ENCODE results near the gene TXNRD2. TPM values are rescaled to one million over a fixed set of nuclear protein-coding genes. Genes with fewer than 3 reads are reported as not detected.

Gene TXNRD2
- total RNA-seq, 2 donors from 2014 or later: 29.9 to 34.3 TPM

DNA sequence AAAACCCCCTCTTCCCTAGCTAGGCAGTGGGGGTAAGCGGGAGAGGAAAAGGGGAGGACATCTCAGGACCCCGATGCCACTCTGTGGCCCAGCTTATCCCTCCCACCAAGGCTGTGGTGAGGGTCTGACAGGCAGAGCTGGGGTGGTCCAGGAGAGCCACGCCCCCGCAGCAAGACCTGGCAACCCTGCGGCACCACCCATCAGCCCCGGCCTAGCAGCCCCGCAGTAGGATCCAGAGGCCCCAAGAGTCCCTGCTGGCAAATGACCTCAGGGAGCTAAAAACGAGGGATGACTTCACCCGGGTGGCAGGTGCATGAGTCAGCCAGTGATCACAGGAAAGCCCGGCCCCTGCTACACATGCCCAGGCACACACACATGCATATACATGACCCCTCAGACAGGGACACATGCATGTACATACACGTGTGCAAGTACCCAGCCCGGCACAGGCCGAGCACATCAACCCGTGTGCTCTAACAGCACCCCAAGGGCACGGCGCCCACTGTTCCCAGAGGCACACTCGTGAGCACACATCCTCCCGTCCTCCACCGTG, 42.7 kb upstream of the TXNRD2 start:
- no peak for ATAC-seq
- no peak overlapping the region for H3K27ac Mint-ChIP-seq
- DNase-seq (ENCODE audit: low spot score): no peak
- no peaks in the 10 kb centered on the region for H3K36me3 Mint-ChIP-seq
- H3K9me3 Mint-ChIP-seq: no peaks in the 10 kb centered on the region
- H3K27me3 Mint-ChIP-seq: no peaks in the 10 kb centered on the region
- H3K4me1 Mint-ChIP-seq (ENCODE audit: low read depth in 2 of 2): peaks cover 0 to 7% of the 10 kb centered on the region in 2 donors
- no peak overlapping the region for H3K4me3 Mint-ChIP-seq

DNA sequence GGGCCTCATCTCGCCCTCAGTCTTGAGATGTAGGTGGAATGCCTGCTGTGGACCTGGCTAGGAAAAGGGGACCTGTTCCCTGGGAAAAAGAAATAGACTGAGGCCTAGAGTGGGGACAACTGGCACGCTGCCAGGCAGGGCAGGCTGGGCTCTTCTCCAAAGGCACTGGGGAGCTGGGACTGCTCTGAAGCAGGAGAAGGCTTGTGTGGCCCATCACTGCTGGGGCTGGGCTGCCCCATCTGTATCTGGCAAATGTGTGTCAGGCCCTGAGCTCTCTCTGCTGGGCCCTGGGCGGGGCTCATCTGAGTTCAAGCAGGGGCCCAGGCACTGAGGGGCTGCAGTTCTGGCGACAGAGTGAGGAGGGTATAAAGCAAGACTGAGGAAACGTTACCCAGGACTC, 42.1 kb upstream of the TXNRD2 start:
- no peak for DNase-seq (ENCODE audit: low spot score)
- Mint-ChIP-seq H3K4me3 (no peak overlapping the region), H3K27me3 (no peaks in the 10 kb centered on the region), H3K36me3 (no peaks in the 10 kb centered on the region), H3K9me3 (no peaks in the 10 kb centered on the region), H3K27ac (no peak overlapping the region), H3K4me1 (ENCODE audit: low read depth in 2 of 2) (peaks cover 0 to 7% of the 10 kb centered on the region in 2 donors)
- ATAC-seq: no peak

DNA sequence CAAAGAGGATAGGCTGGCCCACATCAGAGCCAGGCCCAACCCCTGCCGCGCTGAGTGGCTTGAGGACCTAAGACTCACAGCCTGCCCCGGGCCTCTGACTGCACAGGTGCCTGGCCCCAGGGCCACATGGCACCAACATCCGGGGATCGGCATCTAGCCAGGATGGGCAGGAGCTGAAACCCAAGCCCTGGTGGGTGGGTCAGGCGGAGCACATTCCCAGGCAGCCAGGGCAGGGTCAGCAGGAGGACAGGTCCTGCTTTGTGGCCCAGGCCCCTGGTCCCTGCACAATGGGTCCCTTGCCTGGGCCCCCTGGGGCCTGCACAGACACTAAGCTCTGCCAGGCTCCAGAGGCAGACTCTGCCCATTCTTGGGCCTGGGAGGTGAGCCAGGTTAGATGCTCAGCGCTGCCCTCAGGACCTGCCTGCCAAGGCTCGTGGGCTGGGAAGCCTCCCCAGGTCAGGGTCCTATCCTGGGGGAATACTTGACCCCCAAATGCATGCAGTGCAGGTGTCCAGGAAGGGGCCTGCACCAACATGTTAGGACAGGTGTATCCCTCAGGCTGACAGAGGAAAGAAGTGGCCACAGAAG, 41.5 kb upstream of the TXNRD2 start:
- H3K9me3 Mint-ChIP-seq: no peaks in the 10 kb centered on the region
- H3K4me1 Mint-ChIP-seq (ENCODE audit: low read depth in 2 of 2): peaks cover 0 to 7% of the 10 kb centered on the region in 2 donors
- H3K4me3 Mint-ChIP-seq: no peak overlapping the region
- ATAC-seq (no peak), DNase-seq (ENCODE audit: low spot score) (no peak)
- no peak overlapping the region for H3K27ac Mint-ChIP-seq
- no peaks in the 10 kb centered on the region for H3K36me3 Mint-ChIP-seq
- H3K27me3 Mint-ChIP-seq: no peaks in the 10 kb centered on the region

DNA sequence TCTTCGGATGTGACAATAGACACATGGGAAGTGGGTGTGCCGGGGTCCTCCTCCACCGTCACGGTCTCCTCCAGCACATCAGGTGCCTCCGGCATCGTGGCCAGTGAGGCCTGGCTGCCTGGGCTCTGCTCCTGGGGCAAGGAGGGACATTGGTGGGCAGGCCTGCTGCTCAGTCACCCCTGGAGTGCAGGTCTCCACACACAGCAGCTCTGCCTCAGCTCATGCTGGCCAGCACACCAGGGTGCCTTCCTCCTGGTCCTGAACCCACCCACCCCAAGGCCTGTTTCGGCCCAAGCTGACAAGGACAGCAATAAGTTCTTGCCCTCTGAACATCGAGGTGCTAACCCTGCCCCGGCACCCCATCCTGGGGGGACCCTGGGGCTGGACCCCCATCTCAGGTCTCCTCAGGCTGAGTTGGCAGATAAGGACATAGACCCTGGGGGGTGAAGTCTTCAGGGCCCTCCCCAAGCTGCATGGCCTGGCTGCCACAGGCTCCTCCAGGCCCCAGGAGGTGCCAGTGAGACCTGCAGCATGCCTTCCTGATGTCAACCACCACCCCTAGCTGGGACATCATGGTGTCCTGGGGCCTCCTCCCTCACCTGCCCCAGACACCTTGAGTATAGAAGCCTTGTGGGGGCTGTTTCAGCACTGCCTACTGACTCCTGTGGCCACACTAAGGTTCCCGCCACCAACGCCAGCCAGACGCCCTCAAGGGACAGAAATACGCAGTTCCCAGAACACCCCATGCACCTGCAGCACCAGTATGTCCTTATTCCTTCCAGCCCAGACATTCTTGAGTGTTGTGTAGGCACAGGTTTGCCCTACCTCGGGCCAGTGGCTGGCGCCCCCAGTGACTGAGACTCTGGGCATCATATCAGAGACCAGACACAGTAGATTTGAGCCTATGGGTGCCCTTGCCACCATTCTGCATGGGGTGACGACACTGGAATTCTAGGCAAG, 40.6 kb upstream of the TXNRD2 start:
- H3K36me3 Mint-ChIP-seq: no peaks in the 10 kb centered on the region
- H3K27me3 Mint-ChIP-seq: no peaks in the 10 kb centered on the region
- H3K4me3 Mint-ChIP-seq: no peak overlapping the region
- ATAC-seq (no peak), DNase-seq (ENCODE audit: low spot score) (no peak)
- peaks cover 0 to 7% of the 10 kb centered on the region in 2 donors for H3K4me1 Mint-ChIP-seq (ENCODE audit: low read depth in 2 of 2)
- H3K27ac Mint-ChIP-seq: no peak overlapping the region
- H3K9me3 Mint-ChIP-seq: no peaks in the 10 kb centered on the region

DNA sequence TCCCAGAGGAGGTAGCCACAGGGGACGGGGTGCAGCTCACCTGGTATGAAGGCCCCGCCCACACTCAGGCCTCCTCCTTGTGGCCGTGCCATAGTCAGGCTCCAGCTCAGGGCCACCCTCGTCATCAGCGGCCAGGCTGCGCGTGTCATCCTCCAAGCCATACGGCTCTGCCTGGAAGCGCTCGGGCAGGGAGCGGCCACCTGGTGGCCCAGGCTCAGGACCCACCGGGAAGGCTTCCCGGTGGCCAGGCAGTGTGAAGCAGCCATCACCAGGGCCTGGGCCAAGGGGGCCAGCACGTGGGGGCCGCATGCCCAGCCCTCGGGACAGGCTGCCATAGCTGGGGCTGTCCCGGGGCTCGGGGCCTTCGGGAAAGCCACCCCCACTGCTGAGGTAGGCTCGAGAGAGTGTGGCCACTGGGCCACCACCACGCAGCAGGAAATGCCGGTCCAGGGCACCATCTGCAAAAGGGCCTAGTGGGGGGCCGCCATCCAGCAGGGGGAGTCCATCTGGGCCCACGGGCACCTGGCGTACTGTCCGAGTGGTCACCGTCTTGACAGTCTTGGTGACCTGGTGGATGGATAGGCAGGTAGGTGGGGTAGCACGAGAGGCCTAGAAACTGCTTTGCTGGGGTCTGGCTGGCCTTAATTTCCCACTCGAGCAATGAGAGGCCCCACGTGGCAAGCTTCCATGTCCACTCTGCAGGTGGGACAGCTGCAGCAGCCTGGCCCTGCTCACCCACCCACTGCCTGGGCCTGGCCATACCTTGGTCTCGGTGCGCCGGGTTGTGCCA, 39.7 kb upstream of the TXNRD2 start:
- H3K36me3 Mint-ChIP-seq: no peaks in the 10 kb centered on the region
- H3K9me3 Mint-ChIP-seq: no peaks in the 10 kb centered on the region
- DNase-seq (ENCODE audit: low spot score) (no peak), ATAC-seq (no peak)
- peaks cover 0 to 7% of the 10 kb centered on the region in 2 donors for H3K4me1 Mint-ChIP-seq (ENCODE audit: low read depth in 2 of 2)
- H3K27ac Mint-ChIP-seq: no peak overlapping the region
- H3K27me3 Mint-ChIP-seq: no peaks in the 10 kb centered on the region
- no peak overlapping the region for H3K4me3 Mint-ChIP-seq

DNA sequence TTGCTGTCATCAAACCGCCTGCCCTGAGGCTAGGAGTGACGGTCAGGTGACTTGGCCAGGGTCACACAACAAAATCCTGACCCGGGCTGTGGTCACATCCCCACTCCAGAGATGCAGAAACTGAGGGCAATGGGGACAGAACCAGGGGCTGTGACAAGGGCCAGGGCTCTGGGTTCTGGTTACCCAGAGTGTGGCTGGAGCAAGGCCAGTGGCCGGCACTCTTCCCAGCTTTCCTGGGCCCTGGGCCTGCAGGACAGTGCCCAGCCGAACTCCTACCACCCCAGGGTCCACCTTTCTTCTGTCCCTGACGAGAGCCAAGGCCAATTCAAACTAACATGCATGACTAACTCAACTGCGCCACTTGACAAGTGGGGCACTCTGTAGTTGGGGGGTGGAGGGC, 39.1 kb upstream of the TXNRD2 start:
- Mint-ChIP-seq H3K27ac (no peak overlapping the region), H3K4me1 (ENCODE audit: low read depth in 2 of 2) (peaks cover 0 to 7% of the 10 kb centered on the region in 2 donors), H3K9me3 (no peaks in the 10 kb centered on the region), H3K4me3 (no peak overlapping the region), H3K27me3 (no peaks in the 10 kb centered on the region), H3K36me3 (no peaks in the 10 kb centered on the region)
- no peak for ATAC-seq
- DNase-seq (ENCODE audit: low spot score): no peak

DNA sequence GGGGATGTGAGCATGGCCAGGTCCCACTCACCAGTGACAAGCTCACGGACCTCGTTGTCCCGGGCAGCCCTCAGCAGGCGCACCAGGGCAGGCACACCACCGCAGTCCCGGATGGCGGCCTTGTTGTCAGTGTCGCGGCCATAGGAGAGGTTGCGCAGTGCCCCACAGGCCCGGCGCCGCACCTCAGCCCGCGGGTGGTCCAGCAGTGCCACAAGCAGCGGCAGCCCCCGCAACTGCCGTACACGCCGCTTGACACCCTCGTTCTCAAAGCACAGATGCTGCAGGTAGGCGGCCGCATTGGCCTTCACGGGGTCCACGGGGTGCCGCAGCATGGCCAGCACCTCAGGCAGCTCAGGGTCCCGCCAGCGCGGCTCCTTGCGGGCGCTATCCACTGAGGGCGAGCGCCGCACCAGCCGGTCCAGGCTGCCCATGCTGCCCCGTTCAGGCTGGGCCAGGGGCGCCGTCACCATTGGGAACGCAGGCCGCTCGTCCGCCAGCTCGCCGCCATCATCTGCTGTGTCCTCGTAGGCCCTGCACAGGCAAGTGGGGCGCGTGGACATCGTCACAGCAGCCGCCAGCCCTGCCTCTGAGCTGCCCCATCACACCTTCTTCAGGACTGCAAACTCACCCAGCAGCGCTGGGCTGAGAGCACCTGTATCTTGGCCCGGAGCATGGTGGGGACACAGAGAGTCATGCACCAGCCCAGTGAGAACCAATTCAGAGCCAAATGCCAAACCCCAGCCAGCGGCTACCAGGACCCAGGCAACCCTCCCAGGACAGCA, 38.3 kb upstream of the TXNRD2 start:
- no peak overlapping the region for H3K27ac Mint-ChIP-seq
- H3K4me3 Mint-ChIP-seq: no peak overlapping the region
- H3K27me3 Mint-ChIP-seq: no peaks in the 10 kb centered on the region
- H3K36me3 Mint-ChIP-seq: no peaks in the 10 kb centered on the region
- ATAC-seq: no peak
- no peaks in the 10 kb centered on the region for H3K9me3 Mint-ChIP-seq
- no peak for DNase-seq (ENCODE audit: low spot score)
- H3K4me1 Mint-ChIP-seq (ENCODE audit: low read depth in 2 of 2): peaks cover 8% of the 10 kb centered on the region in 2 donors

DNA sequence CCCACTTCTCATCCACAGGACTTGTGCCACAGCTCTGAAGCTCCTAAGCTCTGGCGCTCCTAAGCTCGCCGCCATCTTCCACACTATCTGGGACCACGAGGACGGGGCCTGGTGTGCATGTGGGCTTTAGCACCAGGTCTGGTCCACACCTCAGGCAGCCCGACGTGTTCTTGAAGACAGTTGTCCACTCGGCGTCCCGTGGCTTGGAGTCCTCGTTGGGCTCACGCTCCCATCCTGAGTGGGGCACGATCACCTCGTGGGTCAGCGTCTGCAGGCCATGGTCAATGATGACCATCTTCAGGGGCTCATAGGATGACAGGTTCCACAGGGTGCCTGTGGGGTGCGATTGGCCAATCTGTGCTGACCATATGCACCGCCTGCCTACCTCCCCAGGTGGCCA, 37.1 kb upstream of the TXNRD2 start:
- Mint-ChIP-seq H3K4me1 (ENCODE audit: low read depth in 2 of 2) (peaks cover 10 to 19% of the 10 kb centered on the region in 2 donors), H3K4me3 (no peak overlapping the region), H3K27ac (no peak overlapping the region), H3K27me3 (no peaks in the 10 kb centered on the region), H3K9me3 (no peaks in the 10 kb centered on the region), H3K36me3 (no peaks in the 10 kb centered on the region)
- no peak for DNase-seq (ENCODE audit: low spot score)
- ATAC-seq: no peak

DNA sequence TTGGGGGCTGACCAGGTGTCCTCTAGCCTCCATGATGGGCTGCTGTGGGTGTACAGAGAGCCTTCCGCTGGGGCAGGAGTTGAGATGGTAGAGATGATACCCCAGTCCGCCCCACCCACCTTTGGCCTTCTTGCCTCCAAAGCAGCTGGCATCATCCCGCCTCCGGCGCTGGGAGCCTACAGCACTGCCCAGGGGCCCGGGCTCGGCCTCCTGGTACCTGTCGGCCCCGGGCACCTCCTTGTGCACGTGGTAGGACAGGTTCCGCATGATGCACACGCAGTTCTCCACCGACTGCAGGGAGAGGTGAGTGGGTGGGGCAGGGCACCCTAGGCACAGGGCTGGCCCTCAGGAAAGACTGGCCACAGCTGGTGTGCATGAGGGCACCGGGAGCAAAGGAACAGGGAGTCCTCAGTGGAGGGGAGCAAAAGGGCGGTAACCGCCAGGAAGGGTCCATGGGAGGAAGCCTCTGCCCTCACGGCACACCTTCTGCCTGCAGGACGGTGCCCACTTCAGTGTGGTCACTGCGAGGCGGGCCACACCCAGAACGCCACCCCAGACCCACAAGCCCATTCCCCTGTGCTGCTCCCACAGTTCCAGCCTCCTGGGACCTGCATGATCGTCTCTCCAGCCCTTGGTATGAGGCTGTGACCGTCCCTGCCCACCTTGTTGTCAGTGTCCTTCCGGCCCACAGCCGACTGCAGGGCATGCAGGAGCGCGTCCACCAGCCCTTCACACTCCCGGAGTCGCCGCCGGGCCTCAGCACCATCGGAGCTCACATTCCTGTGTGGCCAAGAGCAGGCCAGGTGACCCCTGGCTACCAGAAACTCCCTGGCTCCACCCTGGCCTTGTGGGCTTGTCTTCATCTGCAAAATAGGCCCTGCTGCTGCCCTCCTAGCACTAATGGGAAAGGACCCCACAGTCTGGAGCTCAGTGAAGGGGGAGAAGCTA, 36.0 kb upstream of the TXNRD2 start:
- H3K9me3 Mint-ChIP-seq: no peaks in the 10 kb centered on the region
- peaks cover 10 to 20% of the 10 kb centered on the region in 2 donors for H3K4me1 Mint-ChIP-seq (ENCODE audit: low read depth in 2 of 2)
- no peak for ATAC-seq
- no peak overlapping the region for H3K27ac Mint-ChIP-seq
- DNase-seq (ENCODE audit: low spot score): no peak
- H3K27me3 Mint-ChIP-seq: no peaks in the 10 kb centered on the region
- no peak overlapping the region for H3K4me3 Mint-ChIP-seq
- H3K36me3 Mint-ChIP-seq: no peaks in the 10 kb centered on the region

DNA sequence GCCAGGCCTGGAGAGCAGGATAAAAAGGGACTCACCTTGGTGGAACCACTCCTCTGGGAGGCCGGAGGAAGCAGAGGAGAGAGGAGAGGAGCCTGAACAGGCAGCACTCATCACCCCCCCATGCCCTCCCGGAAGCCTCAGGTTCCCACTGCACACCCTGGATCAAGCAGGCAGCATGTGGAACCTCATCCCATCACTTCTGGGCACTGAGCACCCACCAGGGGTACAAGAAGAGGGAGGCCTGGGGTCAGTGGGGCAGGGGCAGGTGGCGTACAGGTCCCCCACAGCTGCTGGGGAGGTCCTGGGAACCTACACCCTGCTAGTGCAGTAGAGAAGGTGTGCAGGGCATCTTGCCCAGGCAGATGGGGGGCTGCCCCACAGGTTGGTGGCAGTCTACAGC, 35.1 kb upstream of the TXNRD2 start:
- Mint-ChIP-seq H3K9me3 (no peaks in the 10 kb centered on the region), H3K4me1 (ENCODE audit: low read depth in 2 of 2) (peaks cover 16 to 26% of the 10 kb centered on the region in 2 donors), H3K27me3 (no peaks in the 10 kb centered on the region), H3K27ac (peak overlapping the region in 1 of 2 donors; percentile 11), H3K4me3 (no peak overlapping the region), H3K36me3 (no peaks in the 10 kb centered on the region)
- DNase-seq (ENCODE audit: low spot score) (no peak), ATAC-seq (no peak)

DNA sequence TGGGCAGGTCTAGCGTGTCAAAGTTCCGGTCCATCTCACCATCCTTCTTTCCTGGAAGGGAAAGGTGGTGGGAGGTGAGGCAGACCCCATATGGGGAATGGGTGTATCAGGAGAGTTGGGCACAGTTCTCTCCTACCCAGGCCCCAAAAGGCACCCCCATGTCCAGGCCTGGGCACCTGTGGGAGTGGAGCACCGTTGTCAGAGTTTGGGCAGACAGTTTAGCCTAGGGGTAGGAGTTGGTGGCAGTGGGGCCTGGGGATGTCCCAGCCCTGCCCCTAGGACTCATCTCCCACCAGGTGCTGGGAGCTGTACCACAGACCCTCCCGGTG, 34.1 kb upstream of the TXNRD2 start:
- DNase-seq (ENCODE audit: low spot score) (no peak), ATAC-seq (no peak)
- Mint-ChIP-seq H3K4me3 (no peak overlapping the region), H3K4me1 (ENCODE audit: low read depth in 2 of 2) (peaks cover 20 to 34% of the 10 kb centered on the region in 2 donors), H3K27me3 (no peaks in the 10 kb centered on the region), H3K36me3 (no peaks in the 10 kb centered on the region), H3K9me3 (no peaks in the 10 kb centered on the region), H3K27ac (peak overlapping the region; percentile 58 to 83)

DNA sequence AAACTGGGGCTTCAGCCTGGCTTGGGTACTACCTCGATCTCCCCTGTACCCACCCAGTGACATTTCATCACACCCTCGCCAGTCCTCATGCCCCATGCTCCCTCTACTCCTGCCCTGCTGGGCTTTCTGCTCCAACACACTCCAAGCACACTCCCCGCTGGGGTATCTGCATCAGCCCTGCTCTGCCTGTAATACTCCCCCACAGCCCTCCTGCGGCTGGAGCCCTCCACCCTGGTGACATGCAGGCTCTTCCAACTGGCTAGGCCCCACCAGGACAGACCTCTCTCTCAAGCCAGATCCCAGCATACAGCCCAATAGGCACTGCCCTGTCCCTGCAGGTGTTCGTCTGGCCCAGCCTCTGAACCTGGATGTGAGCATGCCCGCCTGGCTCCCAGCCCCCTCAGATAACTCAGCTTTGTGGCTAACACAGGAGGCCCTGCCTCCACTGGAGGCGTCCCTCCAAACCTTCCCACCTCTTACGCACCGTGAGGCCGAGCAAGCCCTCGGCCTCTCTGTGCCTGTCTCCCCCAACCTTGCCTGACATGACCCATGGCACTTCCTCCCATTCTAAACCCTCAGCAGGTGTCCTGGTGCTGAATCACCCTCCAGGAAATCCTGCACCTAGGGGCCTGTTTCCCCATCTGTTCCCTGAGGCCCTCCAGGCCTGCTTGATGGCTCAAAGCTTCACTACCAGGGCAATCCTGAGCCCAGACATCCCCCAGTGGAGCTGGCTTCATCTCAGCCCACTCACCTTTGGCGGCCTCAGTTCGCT, 33.5 kb upstream of the TXNRD2 start:
- H3K36me3 Mint-ChIP-seq: no peaks in the 10 kb centered on the region
- H3K4me1 Mint-ChIP-seq (ENCODE audit: low read depth in 2 of 2): peaks cover 23 to 36% of the 10 kb centered on the region in 2 donors
- peak in 1 of 2 donors; percentile 15 for ATAC-seq
- DNase-seq (ENCODE audit: low spot score): no peak
- H3K27me3 Mint-ChIP-seq: no peaks in the 10 kb centered on the region
- peak overlapping the region; percentile 58 to 83 for H3K27ac Mint-ChIP-seq
- no peaks in the 10 kb centered on the region for H3K9me3 Mint-ChIP-seq
- peak overlapping the region; percentile 59 for H3K4me3 Mint-ChIP-seq
